Measurements from ENCODE around the gene LRMDA.
"Not testable (repeated sequence)": the region's sequence is repeated elsewhere in the genome, so short reads cannot be mapped to it uniquely, and the experiment has no call there.

LRMDA gene

GRCh38 chr10:76497666-76498065 is 1066.2 kb downstream of the LRMDA start:
- no peak for DNase-seq

GRCh38 chr10:76504823-76505222 is 1073.4 kb downstream of the LRMDA start:
- DNase-seq = no peak

GRCh38 chr10:76509446-76509845 is 1078.0 kb downstream of the LRMDA start:
- DNase-seq = no peak

GRCh38 chr10:76514321-76514720 is 1082.9 kb downstream of the LRMDA start:
- DNase-seq = no peak

- DNase-seq = no peak
These were observed 1083.4 kb downstream of the LRMDA start for GRCh38 chr10:76514869-76515268.

GRCh38 chr10:76522547-76522946 is 1091.1 kb downstream of the LRMDA start:
- no peak for DNase-seq

- DNase-seq = no peak
These were observed 1091.8 kb downstream of the LRMDA start for GRCh38 chr10:76523246-76523645.

- no peak for DNase-seq
These were observed 1092.4 kb downstream of the LRMDA start for GRCh38 chr10:76523791-76524351.

GRCh38 chr10:76526833-76527232 is 1095.4 kb downstream of the LRMDA start:
- not testable (repeated sequence) for DNase-seq

GRCh38 chr10:76540331-76540730 is 1108.9 kb downstream of the LRMDA start:
- DNase-seq = no peak

GRCh38 chr10:76540786-76541185 is 1109.4 kb downstream of the LRMDA start:
- no peak for DNase-seq

- no peak for DNase-seq
These were observed 1110.4 kb downstream of the LRMDA start for GRCh38 chr10:76541852-76542251.

- DNase-seq = no peak
These were observed 1111.0 kb downstream of the LRMDA start for GRCh38 chr10:76542307-76542930.

- no peak for DNase-seq
These were observed 1112.2 kb downstream of the LRMDA start for GRCh38 chr10:76543655-76544054.

- no peak for DNase-seq
These were observed 1113.4 kb downstream of the LRMDA start for GRCh38 chr10:76544789-76545188.

- DNase-seq = no peak
These were observed 1115.0 kb downstream of the LRMDA start for GRCh38 chr10:76546411-76546810.

GRCh38 chr10:76547352-76547972 is 1116.0 kb downstream of the LRMDA start:
- peak; percentile 65 for DNase-seq

GRCh38 chr10:76548716-76549115 is 1117.3 kb downstream of the LRMDA start:
- no peak for DNase-seq

- no peak for DNase-seq
These were observed 1117.7 kb downstream of the LRMDA start for GRCh38 chr10:76549171-76549570.

GRCh38 chr10:76550806-76551205 is 1119.4 kb downstream of the LRMDA start:
- DNase-seq = no peak

- no peak for DNase-seq
These were observed 1120.9 kb downstream of the LRMDA start for GRCh38 chr10:76552091-76552873.

GRCh38 chr10:76553263-76554032 is 1122.0 kb downstream of the LRMDA start:
- DNase-seq = no peak

- no peak for DNase-seq
These were observed 1122.6 kb downstream of the LRMDA start for GRCh38 chr10:76554033-76554408.

Data from NCI-H2171 (cell line).